Stomach (tissue), 9 donors: Measurements from ENCODE around the gene MIR17HG. TPM values are rescaled to one million over a fixed set of nuclear protein-coding genes. Genes with fewer than 3 reads are reported as not detected.

Source experiments
- DNase-seq, 2 donors: peaks; one replicate each; pipeline versions ENCODE4 v3.0.0 to v3.0.0-alpha.2; 2013 to 2019
- H3K27ac ChIP-seq, 5 donors: fragments of 200-600 bp in 4 of 5; sonication (generic) in 4 of 5; one replicate each; pipeline ENCODE4 v1.5.1; 2013 to 2019; ENCODE audit warnings: mild to moderate bottlenecking in 1 of 5, moderate library complexity in 1 of 5
- H3K27me3 ChIP-seq, 3 donors: fragments of 200-600 bp; sonication (generic); one replicate each; pipeline ENCODE4 v1.5.1; 2017 to 2019; ENCODE audit warnings: mixed run types in 1 of 3
- H3K36me3 ChIP-seq, 4 donors: fragments of 200-600 bp; sonication (generic); 1 replicate in 3 of 4; 2 replicates in 1 of 4; pipeline ENCODE4 v1.5.1; 2016 to 2019
- H3K4me1 ChIP-seq, 4 donors: fragments of 200-600 bp; sonication (generic); one replicate each; pipeline ENCODE4 v1.5.1; 2016 to 2019
- H3K4me3 ChIP-seq, 4 donors: fragments of 200-600 bp; sonication (generic) in 3 of 4; one replicate each; pipeline ENCODE4 v1.5.1; 2016 to 2019; ENCODE audit warnings: mild to moderate bottlenecking in 1 of 4
- H3K9me3 ChIP-seq, 4 donors: fragments of 200-600 bp; sonication (generic); one replicate each; pipeline ENCODE4 v1.5.1; 2016 to 2019
- EP300 ChIP-seq: sonication (generic); formaldehyde crosslinking; IDR thresholded peaks from one replicate; pipeline ENCODE4 v1.6.1; 2017; ENCODE audit warnings: antibody characterized with exemption
- POLR2A ChIP-seq, 4 donors: fragments of 450-650 bp; IDR thresholded peaks; one replicate each; pipeline ENCODE4 v1.6.1; 2016; ENCODE audit warnings: antibody characterized with exemption in 4 of 4, control low read depth in 2 of 4, mild to moderate bottlenecking in 1 of 4, moderate library complexity in 1 of 4
- POLR2AphosphoS5 ChIP-seq, 3 donors: sonication (generic); formaldehyde crosslinking; IDR thresholded peaks; one replicate each; pipeline ENCODE4 v1.6.1; 2016; ENCODE audit warnings: antibody characterized with exemption in 3 of 3
- WGBS, 5 donors: extraction: QIAGEN DNeasy Blood & Tissue Kit in 3 of 5; methylation state at CpG; one replicate each; pipeline versions ENCODE4 v1.1.5 to v1.1.7; 2013 to 2018; 5-methylcytosine and 5-hydroxymethylcytosine counted together
- intact Hi-C: fragments of 100-400 bp; cut with DNase I; formaldehyde crosslinking; loops from one replicate; pipeline ENCODE4 v1.15.1; 2023; ENCODE audit warnings: low total_unique reads
- polyA plus RNA-seq, 3 donors: library from polyadenylated mRNA; stranded (reverse); fragments of 200-250 nt; gene quantifications; one replicate each; pipeline ENCODE4 v1.2.3, GENCODE V29; 2013
- total RNA-seq, 5 donors: library from RNA; depleted of rRNA; stranded (reverse); fragments of >200 nt; gene quantifications; one replicate each; pipeline versions ENCODE4 v1.1.0 to v1.2.3, GENCODE V29; 2014 to 2016
- TF ChIP-seq, protein P1 (sequence below), 7 experiments: fragments of 450-650 bp in 4 of 7; fragments of 200-600 bp in 3 of 7; sonication (generic) in 3 of 7; IDR thresholded peaks; one replicate each; pipeline ENCODE4 v1.5.1; 2016 to 2019; ENCODE audit warnings: antibody characterized with exemption in 7 of 7, control low read depth in 2 of 7, mild to moderate bottlenecking in 1 of 7
- donor health status: healthy with polysubstance abuse.
- donor health status: Bipolar disorder and iron deficiency.
- donor health status: healthy.

MIR17HG gene
- total and polyA plus RNA-seq, 8 donors, result 0.87 to 13.2 (median 4.8) TPM; not detected in 3

DNA sequence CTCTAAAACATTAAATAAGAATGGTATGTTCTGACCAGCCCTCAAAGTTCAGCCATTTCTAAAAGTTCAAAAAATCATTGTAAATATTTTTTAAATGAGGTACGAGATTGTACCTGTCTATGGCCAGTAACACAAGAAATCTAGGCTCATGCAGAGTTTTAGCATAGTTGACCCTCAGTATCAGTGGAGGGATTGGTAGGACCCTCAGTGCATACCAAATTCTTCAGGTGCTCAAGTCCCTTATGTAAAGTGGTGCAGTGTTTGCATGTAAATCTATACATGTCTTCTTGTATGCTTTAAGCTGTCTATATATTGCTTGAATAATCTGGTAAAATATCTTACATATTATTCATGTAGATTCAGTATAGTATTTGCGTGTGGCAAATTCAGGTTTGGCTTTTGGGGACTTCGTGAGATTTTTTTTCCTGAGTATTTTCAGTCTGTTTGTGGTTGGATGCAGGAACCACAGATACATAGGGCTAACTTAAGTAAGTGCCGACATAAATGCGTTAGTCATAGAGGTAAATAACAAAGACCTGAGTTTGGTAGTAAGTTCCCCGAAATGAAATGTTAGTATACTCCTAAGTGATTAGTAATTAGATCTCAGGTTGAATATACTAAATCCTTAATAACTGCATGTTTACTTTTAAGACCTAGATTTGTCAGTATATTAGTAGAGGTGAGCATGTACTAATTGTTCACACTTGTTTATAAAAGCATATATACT is 7.8 kb downstream of the MIR17HG start:
- Histone ChIP-seq H3K9me3 (no peaks in the 10 kb centered on the region), H3K27me3 (no peaks in the 10 kb centered on the region), H3K27ac (no peak overlapping the region), H3K4me1 (peaks cover 0 to 37% (median 15%) of the 10 kb centered on the region in 4 donors), H3K4me3 (no peak overlapping the region), H3K36me3 (peaks cover 5 to 70% (median 60%) of the 10 kb centered on the region in 4 donors)
- intact Hi-C loops, result no loop called here
- WGBS, 5 donors, result 82 to 95% (median 95%) methylated on average over 6 of the region's 6 CpGs
- TF ChIP-seq, protein P1, sequence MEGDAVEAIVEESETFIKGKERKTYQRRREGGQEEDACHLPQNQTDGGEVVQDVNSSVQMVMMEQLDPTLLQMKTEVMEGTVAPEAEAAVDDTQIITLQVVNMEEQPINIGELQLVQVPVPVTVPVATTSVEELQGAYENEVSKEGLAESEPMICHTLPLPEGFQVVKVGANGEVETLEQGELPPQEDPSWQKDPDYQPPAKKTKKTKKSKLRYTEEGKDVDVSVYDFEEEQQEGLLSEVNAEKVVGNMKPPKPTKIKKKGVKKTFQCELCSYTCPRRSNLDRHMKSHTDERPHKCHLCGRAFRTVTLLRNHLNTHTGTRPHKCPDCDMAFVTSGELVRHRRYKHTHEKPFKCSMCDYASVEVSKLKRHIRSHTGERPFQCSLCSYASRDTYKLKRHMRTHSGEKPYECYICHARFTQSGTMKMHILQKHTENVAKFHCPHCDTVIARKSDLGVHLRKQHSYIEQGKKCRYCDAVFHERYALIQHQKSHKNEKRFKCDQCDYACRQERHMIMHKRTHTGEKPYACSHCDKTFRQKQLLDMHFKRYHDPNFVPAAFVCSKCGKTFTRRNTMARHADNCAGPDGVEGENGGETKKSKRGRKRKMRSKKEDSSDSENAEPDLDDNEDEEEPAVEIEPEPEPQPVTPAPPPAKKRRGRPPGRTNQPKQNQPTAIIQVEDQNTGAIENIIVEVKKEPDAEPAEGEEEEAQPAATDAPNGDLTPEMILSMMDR (IDR thresholded peaks at IDR 0.05), result no peak
- TF ChIP-seq POLR2AphosphoS5 (IDR thresholded peaks at IDR 0.05), result no peak
- no peak for TF ChIP-seq EP300
- TF ChIP-seq POLR2A (IDR thresholded peaks at IDR 0.05), result no peak
- no peak for DNase-seq

DNA sequence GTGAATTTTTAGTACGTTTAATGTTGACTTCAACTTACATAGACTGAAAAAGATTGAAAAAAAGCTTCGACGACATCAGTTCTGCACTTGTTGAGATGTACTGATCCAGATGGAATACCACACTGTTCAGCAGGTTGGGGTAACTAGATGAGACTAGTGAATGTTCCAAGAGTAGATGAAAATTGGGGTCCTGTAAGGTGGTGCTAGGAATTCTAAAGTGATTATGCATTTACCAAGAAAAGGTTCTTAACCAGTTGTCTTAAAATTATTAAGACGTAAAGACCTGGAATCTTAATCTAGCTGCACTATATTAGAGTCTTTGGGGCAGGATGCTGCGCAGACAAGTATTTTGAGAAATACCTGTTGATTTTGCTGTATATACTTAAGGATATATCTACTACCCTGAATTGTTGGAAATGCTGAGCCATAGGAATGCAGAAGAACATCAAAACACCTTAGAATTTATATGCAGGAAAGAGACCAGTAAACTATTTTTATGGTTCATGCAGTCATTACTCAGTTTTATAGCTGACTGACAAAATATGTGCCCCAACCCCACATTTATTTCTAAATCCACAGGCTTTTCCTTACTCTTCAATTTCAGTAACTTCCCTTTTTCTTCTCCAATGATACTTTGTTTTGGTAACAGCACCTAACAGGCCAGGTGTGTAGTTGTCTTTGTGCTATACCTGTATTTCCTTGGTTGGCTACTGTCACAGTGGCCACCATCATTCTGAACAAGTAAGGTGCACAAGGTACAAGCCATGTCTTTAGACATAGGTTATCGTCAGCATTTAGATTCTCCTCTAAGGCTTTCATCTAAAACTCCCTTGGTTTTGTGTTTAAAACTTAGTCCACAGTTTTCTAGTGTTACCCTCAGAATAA is 8.6 kb downstream of the MIR17HG start:
- H3K27ac ChIP-seq, result no peak overlapping the region
- DNase-seq, result no peak
- 94 to 98% (median 96%) methylated on average over 6 of the region's 6 CpGs for WGBS, 5 donors
- intact Hi-C loops, result no loop called here
- TF ChIP-seq POLR2A (IDR thresholded peaks at IDR 0.05) (no peak), POLR2AphosphoS5 (IDR thresholded peaks at IDR 0.05) (no peak), EP300 (no peak)
- TF ChIP-seq, protein P1 (IDR thresholded peaks at IDR 0.05), result no peak
- no peaks in the 10 kb centered on the region for H3K27me3 ChIP-seq
- H3K9me3 ChIP-seq, result no peaks in the 10 kb centered on the region
- peaks cover 5 to 62% (median 52%) of the 10 kb centered on the region in 4 donors for H3K36me3 ChIP-seq
- peaks cover 0 to 29% (median 9%) of the 10 kb centered on the region in 4 donors for H3K4me1 ChIP-seq
- H3K4me3 ChIP-seq, result no peak overlapping the region

DNA sequence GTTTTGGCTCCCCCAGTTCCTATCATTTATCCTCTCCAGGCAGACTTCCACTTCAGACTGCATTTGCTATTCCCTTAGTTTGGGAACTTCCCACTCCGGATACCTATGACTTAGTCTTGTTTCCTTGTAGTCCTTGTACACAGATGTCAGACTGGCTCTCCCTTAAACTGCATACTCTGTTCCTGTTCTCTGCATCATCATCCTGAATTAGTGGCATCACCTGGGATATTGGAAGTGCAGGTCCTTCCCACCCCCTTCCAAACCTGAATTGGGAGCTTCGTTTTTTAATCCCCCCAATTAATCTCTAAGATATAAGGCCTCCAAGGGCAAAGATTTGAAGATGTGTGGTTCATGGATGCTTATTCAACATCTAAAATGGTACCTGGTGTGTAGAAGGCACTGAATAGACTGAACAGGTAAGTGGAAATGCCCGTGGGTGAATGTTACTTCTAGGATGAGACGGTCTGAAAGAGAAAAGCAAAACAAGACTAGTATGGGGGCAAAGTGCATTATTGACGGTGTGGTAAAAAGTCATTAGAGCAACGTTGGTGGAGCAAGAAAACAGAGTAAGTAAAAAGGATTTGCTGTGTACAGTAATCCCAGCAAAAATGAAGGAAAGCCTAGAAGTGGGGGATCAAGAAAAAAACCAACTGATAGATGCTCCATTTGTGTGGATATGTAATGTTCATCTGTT is 9.6 kb downstream of the MIR17HG start:
- no peak for DNase-seq
- no peaks in the 10 kb centered on the region for H3K27me3 ChIP-seq
- TF ChIP-seq POLR2AphosphoS5 (IDR thresholded peaks at IDR 0.05) (no peak), EP300 (no peak), POLR2A (IDR thresholded peaks at IDR 0.05) (no peak)
- TF ChIP-seq, protein P1 (IDR thresholded peaks at IDR 0.05), result no peak
- no peak overlapping the region for H3K4me3 ChIP-seq
- no peaks in the 10 kb centered on the region for H3K9me3 ChIP-seq
- H3K36me3 ChIP-seq, result peaks cover 5 to 52% (median 45%) of the 10 kb centered on the region in 4 donors
- peaks cover 0 to 19% (median 7%) of the 10 kb centered on the region in 4 donors for H3K4me1 ChIP-seq
- intact Hi-C loops, result no loop called here
- no peak overlapping the region for H3K27ac ChIP-seq
- WGBS, 5 donors, result 67 to 78% (median 72%) methylated on average over 6 of the region's 6 CpGs
